HepG2 (cell line): ENCODE data around the gene USP7. TPM values are rescaled to one million over a fixed set of nuclear protein-coding genes. Genes with fewer than 3 reads are reported as not detected.
A peak's percentile ranks its signal among the peaks of the same experiment; 100 is the strongest.

Experiments
- ADNP ChIP-seq: sonication (generic); formaldehyde crosslinking; IDR thresholded peaks from 2 replicates; pipeline ENCODE4 v1.4.0; 2020; ENCODE audit warnings: missing genetic modification reagents
- CREBL2 ChIP-seq: sonication (generic); formaldehyde crosslinking; IDR thresholded peaks from 2 replicates; pipeline ENCODE4 v1.8.1; 2023; ENCODE audit warnings: missing genetic modification reagents, mild to moderate bottlenecking, borderline replicate concordance
- DMTF1 ChIP-seq: sonication (generic); formaldehyde crosslinking; IDR thresholded peaks from 2 replicates; pipeline ENCODE4 v1.4.0; 2020; ENCODE audit warnings: mild to moderate bottlenecking, missing genetic modification reagents
- E2F2 ChIP-seq: sonication (generic); formaldehyde crosslinking; IDR thresholded peaks from 2 replicates; pipeline ENCODE4 v1.4.0; 2020; ENCODE audit warnings: missing genetic modification reagents, borderline replicate concordance
- ETS1 ChIP-seq: sonication (generic); formaldehyde crosslinking; IDR thresholded peaks from 2 replicates; pipeline ENCODE4 v1.4.0; 2020; ENCODE audit warnings: missing genetic modification reagents
- HMGXB4 ChIP-seq, 2 experiments: sonication (generic) in 1 of 2; formaldehyde crosslinking in 1 of 2; IDR thresholded peaks; 2 replicates each; pipeline versions ENCODE4 v1.4.0 to v1.6.1; 2018 to 2020; ENCODE audit warnings: missing genetic modification reagents in 2 of 2, borderline replicate concordance in 1 of 2, low read depth in 1 of 2, mild to moderate bottlenecking in 1 of 2, missing biosample characterization in 1 of 2
- PRDM4 ChIP-seq: sonication (generic); formaldehyde crosslinking; IDR thresholded peaks from 2 replicates; pipeline ENCODE4 v1.9.0; 2021; ENCODE audit warnings: missing genetic modification reagents, borderline replicate concordance
- RFXAP ChIP-seq: sonication (generic); formaldehyde crosslinking; IDR thresholded peaks from 2 replicates; pipeline ENCODE4 v1.4.0; 2020; ENCODE audit warnings: missing genetic modification reagents, borderline replicate concordance
- SSRP1 ChIP-seq: IDR thresholded peaks from 2 replicates; pipeline ENCODE4 v1.6.1; 2016; ENCODE audit warnings: control low read depth
- ZBTB21 ChIP-seq: sonication (generic); formaldehyde crosslinking; IDR thresholded peaks from 2 replicates; pipeline ENCODE4 v1.4.0; 2020; ENCODE audit warnings: missing genetic modification reagents
- ZNF24 ChIP-seq: fragments of 450-650 bp; IDR thresholded peaks from 2 replicates; pipeline ENCODE4 v1.6.1; 2017; ENCODE audit warnings: antibody characterized with exemption, mild to moderate bottlenecking
- ZNF292 ChIP-seq: sonication (generic); formaldehyde crosslinking; IDR thresholded peaks from 2 replicates; pipeline ENCODE4 v1.8.1; 2022; ENCODE audit warnings: mild to moderate bottlenecking, low read depth, missing genetic modification reagents, borderline replicate concordance
- ZNF674 ChIP-seq: sonication (generic); formaldehyde crosslinking; IDR thresholded peaks from 2 replicates; pipeline ENCODE4 v1.5.0; 2020; ENCODE audit warnings: low read depth, mild to moderate bottlenecking, missing genetic modification reagents
- ZSCAN9 ChIP-seq: IDR thresholded peaks from 2 replicates; pipeline ENCODE4 v1.6.1; 2016; ENCODE audit warnings: borderline replicate concordance
- ZXDC ChIP-seq: sonication (generic); formaldehyde crosslinking; IDR thresholded peaks from 2 replicates; pipeline ENCODE4 v1.5.0; 2020; ENCODE audit warnings: mild to moderate bottlenecking, missing genetic modification reagents
- polyA plus RNA-seq, 8 experiments: library from polyadenylated mRNA; depleted of rRNA in 3 of 8; stranded (reverse) in 7 of 8; unstranded in 1 of 8; fragments of >200 nt; fragmentation: Illumina TruSeq in 4 of 8; extraction: Trizol in 4 of 8; gene quantifications; 2 replicates each; pipeline versions ENCODE4 v1.2.1 to v1.2.3, GENCODE V29; 2011 to 2016; ENCODE audit warnings: low read depth in 4 of 8, missing spikeins in 1 of 8, mixed read lengths in 1 of 8; ENCODE audit not compliant: insufficient read depth in 1 of 8
- total RNA-seq, 5 experiments: library from RNA; depleted of rRNA; stranded (reverse); fragments of >200 nt; fragmentation: Illumina TruSeq; extraction: Trizol; gene quantifications; 2 replicates each; pipeline ENCODE4 v1.2.3, GENCODE V29; 2016; ENCODE audit warnings: low read depth in 1 of 5

The USP7 gene
- total and polyA plus RNA-seq, 2 of the 13 experiments (the other 11 are each of a cell fraction or from before 2014, with no cell fraction given): 52.5 to 173 TPM

GRCh38 chr16:8866884-8867215 lies 96.9 kb downstream of the USP7 start (continued):
- TF ChIP-seq HMGXB4 (CRISPR knock-in tag; IDR thresholded peaks at IDR 0.05; ENCODE audit: borderline replicate concordance in 1 of 2, low read depth in 1 of 2) (0 out of 4 replicates have a peak, but pooled peaks of 1 of the 2 experiments have one; percentile 66), PRDM4 (CRISPR knock-in tag) (0 out of 2 replicates have a peak, but pooled peaks have one; percentile 29), ZBTB21 (CRISPR knock-in tag) (no peak), E2F2 (0 out of 2 replicates have a peak, but pooled peaks have one; percentile 27), CREBL2 (CRISPR knock-in tag) (0 out of 2 replicates have a peak, but pooled peaks have one; percentile 8), ZNF674 (CRISPR knock-in tag) (no peak), ADNP (CRISPR knock-in tag) (0 out of 2 replicates have a peak, but pooled peaks have one; percentile 8), ZSCAN9 (no peak), DMTF1 (CRISPR knock-in tag) (no peak), ETS1 (CRISPR knock-in tag) (peak; percentile 35; the same call in 1 of the 2 replicates), SSRP1 (CRISPR knock-in tag) (no peak), ZNF292 (CRISPR knock-in tag) (0 out of 2 replicates have a peak, but pooled peaks have one; percentile 4), RFXAP (CRISPR knock-in tag) (0 out of 2 replicates have a peak, but pooled peaks have one; percentile 3), ZXDC (no peak), ZNF24 (no peak)
